GM18498 (cell line): Measurements from ENCODE around the gene OAS1.
"Not testable (repeated sequence)": the region's sequence is repeated elsewhere in the genome, so short reads cannot be mapped to it uniquely, and the experiment has no call there.

ENCODE experiments used
- ATAC-seq: cut with Tn5 transposase; IDR thresholded peaks from one replicate; pipeline ENCODE4 v1.9.1; 2021; ENCODE audit warnings: mild to moderate bottlenecking, moderate library complexity; ENCODE audit not compliant: unreplicated experiment

The OAS1 gene

GRCh38 chr12:112933129-112933505 is 26.4 kb downstream of the OAS1 start:
- ATAC-seq: no peak

- ATAC-seq: no peak
Measured at GRCh38 chr12:112936264-112936663, 29.5 kb downstream of the OAS1 start.

GRCh38 chr12:112936927-112937326 is 30.2 kb downstream of the OAS1 start:
- no peak for ATAC-seq

GRCh38 chr12:112937741-112938719 is 31.3 kb downstream of the OAS1 start, which contains the start of gene OAS3:
Gene OAS3 (plus strand): TSS chr12:112938474. CDS start chr12:112938531, 57 bp downstream.
- peak; percentile 44 for ATAC-seq

GRCh38 chr12:112938751-112939150 is 32.0 kb downstream of the OAS1 start:
- no peak for ATAC-seq

GRCh38 chr12:112939761-112940381 is 33.1 kb downstream of the OAS1 start:
- peak; percentile 58 for ATAC-seq

- no peak for ATAC-seq
Measured at GRCh38 chr12:112941528-112942335, 35.0 kb downstream of the OAS1 start.

- no peak for ATAC-seq
Measured at GRCh38 chr12:112942572-112942971, 35.8 kb downstream of the OAS1 start.

GRCh38 chr12:112944024-112944690 is 37.4 kb downstream of the OAS1 start:
- no peak for ATAC-seq

- ATAC-seq: no peak
Measured at GRCh38 chr12:112945515-112945914, 38.8 kb downstream of the OAS1 start.

GRCh38 chr12:112946236-112947000 is 39.7 kb downstream of the OAS1 start:
- ATAC-seq: no peak

GRCh38 chr12:112947314-112947713 is 40.6 kb downstream of the OAS1 start:
- no peak for ATAC-seq

- no peak for ATAC-seq
Measured at GRCh38 chr12:112947761-112948160, 41.0 kb downstream of the OAS1 start.

GRCh38 chr12:112948806-112949205 is 42.0 kb downstream of the OAS1 start:
- no peak for ATAC-seq

GRCh38 chr12:112950701-112951100 is 43.9 kb downstream of the OAS1 start:
- ATAC-seq: no peak

- ATAC-seq: not testable (repeated sequence)
Measured at GRCh38 chr12:112957125-112957524, 50.4 kb downstream of the OAS1 start.

GRCh38 chr12:112961074-112961473 is 54.3 kb downstream of the OAS1 start:
- ATAC-seq: no peak

- ATAC-seq: no peak
Measured at GRCh38 chr12:112961536-112961935, 54.8 kb downstream of the OAS1 start.

GRCh38 chr12:112962561-112962960 is 55.8 kb downstream of the OAS1 start:
- ATAC-seq: no peak
